Measurements from ENCODE around the gene CRIP1. TPM values are rescaled to one million over a fixed set of nuclear protein-coding genes. Genes with fewer than 3 reads are reported as not detected.
A peak's percentile ranks its signal among the peaks of the same experiment; 100 is the strongest.

CRIP1 gene
- total and polyA plus RNA-seq, 10 of the 15 experiments (the other 5 are each of a cell fraction or from before 2014, with no cell fraction given): 66.8 to 259 (median 154) TPM

DNA sequence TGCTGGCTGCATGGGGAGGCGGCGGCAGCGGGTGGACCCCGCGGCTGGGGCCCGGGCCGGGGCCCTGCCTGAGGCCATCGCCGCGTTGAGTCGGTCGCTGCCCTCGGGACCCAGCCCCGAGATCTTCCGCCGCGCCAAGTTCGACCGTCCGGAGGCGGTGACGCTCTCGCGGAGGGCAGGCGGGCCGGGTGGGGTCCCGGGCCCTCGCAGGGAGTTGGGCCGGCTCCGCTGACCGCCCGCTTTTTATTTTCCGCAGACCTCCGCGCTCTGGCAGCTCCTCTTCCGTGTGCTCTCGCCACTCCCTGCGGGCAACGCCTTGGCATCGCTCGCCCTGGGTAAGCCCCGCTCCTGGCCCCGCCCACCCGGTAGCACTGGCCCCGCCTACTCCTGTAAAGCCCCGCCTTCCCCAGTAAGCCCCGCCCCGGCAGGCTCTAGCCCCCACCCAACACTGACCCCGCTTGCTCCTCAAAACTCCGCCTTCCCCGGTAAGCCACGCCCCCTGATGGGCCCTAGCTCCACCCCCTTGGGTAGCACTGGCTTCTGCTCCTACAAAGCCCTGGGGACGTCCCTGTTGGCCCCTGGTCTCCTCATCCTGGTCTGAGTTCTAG lies 4.8 kb downstream of the CRIP1 start (continued):
- TF ChIP-seq SUZ12 (IDR thresholded peaks at IDR 0.05; ENCODE audit: unreplicated experiment) (no peak), SMAD1 (IDR thresholded peaks at IDR 0.05; ENCODE audit: low read depth, partially characterized antibody) (no peak), BCL11A (IDR thresholded peaks at IDR 0.05; ENCODE audit: low read depth, low read length) (no peak), RB1 (IDR thresholded peaks at IDR 0.05; ENCODE audit: borderline replicate concordance) (peak; percentile 21; the same call in 1 of the 2 replicates), RBBP5 (conservative IDR thresholded peaks at IDR 0.05) (no peak), KDM1A (IDR thresholded peaks at IDR 0.05; ENCODE audit: borderline replicate concordance) (no peak), BHLHE40 (IDR thresholded peaks at IDR 0.05; ENCODE audit: borderline replicate concordance in 1 of 2, low read depth in 2 of 2, low read length in 1 of 2) (no peak), NR2C1 (IDR thresholded peaks at IDR 0.05) (no peak), CHD1 (IDR thresholded peaks at IDR 0.05; ENCODE audit: low read depth, low read length) (no peak), MEF2A (IDR thresholded peaks at IDR 0.05; ENCODE audit: insufficient read depth, low read depth, low read length) (no peak), KAT2A (conservative IDR thresholded peaks at IDR 0.05; ENCODE audit: control insufficient read depth, low read depth, low read length) (no peak), MTA2 (IDR thresholded peaks at IDR 0.05; ENCODE audit: low read depth) (no peak), PAX5 (IDR thresholded peaks at IDR 0.05; ENCODE audit: borderline replicate concordance, low read depth, low read length) (no peak)
- TF ChIP-seq, protein P1, sequence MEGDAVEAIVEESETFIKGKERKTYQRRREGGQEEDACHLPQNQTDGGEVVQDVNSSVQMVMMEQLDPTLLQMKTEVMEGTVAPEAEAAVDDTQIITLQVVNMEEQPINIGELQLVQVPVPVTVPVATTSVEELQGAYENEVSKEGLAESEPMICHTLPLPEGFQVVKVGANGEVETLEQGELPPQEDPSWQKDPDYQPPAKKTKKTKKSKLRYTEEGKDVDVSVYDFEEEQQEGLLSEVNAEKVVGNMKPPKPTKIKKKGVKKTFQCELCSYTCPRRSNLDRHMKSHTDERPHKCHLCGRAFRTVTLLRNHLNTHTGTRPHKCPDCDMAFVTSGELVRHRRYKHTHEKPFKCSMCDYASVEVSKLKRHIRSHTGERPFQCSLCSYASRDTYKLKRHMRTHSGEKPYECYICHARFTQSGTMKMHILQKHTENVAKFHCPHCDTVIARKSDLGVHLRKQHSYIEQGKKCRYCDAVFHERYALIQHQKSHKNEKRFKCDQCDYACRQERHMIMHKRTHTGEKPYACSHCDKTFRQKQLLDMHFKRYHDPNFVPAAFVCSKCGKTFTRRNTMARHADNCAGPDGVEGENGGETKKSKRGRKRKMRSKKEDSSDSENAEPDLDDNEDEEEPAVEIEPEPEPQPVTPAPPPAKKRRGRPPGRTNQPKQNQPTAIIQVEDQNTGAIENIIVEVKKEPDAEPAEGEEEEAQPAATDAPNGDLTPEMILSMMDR (IDR thresholded peaks at IDR 0.05 in 2 of 3, conservative IDR thresholded peaks at IDR 0.05 in 1 of 3; ENCODE audit: control insufficient read depth in 2 of 3, extremely low read depth in 1 of 3, insufficient read depth in 1 of 3, low read depth in 3 of 3, low read length in 3 of 3): no peak
- TF ChIP-seq, protein P2, sequence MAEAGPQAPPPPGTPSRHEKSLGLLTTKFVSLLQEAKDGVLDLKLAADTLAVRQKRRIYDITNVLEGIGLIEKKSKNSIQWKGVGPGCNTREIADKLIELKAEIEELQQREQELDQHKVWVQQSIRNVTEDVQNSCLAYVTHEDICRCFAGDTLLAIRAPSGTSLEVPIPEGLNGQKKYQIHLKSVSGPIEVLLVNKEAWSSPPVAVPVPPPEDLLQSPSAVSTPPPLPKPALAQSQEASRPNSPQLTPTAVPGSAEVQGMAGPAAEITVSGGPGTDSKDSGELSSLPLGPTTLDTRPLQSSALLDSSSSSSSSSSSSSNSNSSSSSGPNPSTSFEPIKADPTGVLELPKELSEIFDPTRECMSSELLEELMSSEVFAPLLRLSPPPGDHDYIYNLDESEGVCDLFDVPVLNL (IDR thresholded peaks at IDR 0.05; ENCODE audit: low read depth, low read length): no peak
- TF ChIP-seq, protein P3, sequence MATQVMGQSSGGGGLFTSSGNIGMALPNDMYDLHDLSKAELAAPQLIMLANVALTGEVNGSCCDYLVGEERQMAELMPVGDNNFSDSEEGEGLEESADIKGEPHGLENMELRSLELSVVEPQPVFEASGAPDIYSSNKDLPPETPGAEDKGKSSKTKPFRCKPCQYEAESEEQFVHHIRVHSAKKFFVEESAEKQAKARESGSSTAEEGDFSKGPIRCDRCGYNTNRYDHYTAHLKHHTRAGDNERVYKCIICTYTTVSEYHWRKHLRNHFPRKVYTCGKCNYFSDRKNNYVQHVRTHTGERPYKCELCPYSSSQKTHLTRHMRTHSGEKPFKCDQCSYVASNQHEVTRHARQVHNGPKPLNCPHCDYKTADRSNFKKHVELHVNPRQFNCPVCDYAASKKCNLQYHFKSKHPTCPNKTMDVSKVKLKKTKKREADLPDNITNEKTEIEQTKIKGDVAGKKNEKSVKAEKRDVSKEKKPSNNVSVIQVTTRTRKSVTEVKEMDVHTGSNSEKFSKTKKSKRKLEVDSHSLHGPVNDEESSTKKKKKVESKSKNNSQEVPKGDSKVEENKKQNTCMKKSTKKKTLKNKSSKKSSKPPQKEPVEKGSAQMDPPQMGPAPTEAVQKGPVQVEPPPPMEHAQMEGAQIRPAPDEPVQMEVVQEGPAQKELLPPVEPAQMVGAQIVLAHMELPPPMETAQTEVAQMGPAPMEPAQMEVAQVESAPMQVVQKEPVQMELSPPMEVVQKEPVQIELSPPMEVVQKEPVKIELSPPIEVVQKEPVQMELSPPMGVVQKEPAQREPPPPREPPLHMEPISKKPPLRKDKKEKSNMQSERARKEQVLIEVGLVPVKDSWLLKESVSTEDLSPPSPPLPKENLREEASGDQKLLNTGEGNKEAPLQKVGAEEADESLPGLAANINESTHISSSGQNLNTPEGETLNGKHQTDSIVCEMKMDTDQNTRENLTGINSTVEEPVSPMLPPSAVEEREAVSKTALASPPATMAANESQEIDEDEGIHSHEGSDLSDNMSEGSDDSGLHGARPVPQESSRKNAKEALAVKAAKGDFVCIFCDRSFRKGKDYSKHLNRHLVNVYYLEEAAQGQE (IDR thresholded peaks at IDR 0.05; ENCODE audit: low read depth, low read length): no peak
- TF ChIP-seq, protein P4, sequence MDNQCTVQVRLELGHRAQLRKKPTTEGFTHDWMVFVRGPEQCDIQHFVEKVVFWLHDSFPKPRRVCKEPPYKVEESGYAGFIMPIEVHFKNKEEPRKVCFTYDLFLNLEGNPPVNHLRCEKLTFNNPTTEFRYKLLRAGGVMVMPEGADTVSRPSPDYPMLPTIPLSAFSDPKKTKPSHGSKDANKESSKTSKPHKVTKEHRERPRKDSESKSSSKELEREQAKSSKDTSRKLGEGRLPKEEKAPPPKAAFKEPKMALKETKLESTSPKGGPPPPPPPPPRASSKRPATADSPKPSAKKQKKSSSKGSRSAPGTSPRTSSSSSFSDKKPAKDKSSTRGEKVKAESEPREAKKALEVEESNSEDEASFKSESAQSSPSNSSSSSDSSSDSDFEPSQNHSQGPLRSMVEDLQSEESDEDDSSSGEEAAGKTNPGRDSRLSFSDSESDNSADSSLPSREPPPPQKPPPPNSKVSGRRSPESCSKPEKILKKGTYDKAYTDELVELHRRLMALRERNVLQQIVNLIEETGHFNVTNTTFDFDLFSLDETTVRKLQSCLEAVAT (IDR thresholded peaks at IDR 0.05): no peak
- TF ChIP-seq, protein P5, sequence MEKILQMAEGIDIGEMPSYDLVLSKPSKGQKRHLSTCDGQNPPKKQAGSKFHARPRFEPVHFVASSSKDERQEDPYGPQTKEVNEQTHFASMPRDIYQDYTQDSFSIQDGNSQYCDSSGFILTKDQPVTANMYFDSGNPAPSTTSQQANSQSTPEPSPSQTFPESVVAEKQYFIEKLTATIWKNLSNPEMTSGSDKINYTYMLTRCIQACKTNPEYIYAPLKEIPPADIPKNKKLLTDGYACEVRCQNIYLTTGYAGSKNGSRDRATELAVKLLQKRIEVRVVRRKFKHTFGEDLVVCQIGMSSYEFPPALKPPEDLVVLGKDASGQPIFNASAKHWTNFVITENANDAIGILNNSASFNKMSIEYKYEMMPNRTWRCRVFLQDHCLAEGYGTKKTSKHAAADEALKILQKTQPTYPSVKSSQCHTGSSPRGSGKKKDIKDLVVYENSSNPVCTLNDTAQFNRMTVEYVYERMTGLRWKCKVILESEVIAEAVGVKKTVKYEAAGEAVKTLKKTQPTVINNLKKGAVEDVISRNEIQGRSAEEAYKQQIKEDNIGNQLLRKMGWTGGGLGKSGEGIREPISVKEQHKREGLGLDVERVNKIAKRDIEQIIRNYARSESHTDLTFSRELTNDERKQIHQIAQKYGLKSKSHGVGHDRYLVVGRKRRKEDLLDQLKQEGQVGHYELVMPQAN (conservative IDR thresholded peaks at IDR 0.05): peak; percentile 100

All from GM12878 (cell line).